ENCODE measurements around the gene LLCFC1. TPM values are rescaled to one million over a fixed set of nuclear protein-coding genes. Genes with fewer than 3 reads are reported as not detected.

LLCFC1 gene
- total and polyA plus RNA-seq, 4 donors: not detected

DNA sequence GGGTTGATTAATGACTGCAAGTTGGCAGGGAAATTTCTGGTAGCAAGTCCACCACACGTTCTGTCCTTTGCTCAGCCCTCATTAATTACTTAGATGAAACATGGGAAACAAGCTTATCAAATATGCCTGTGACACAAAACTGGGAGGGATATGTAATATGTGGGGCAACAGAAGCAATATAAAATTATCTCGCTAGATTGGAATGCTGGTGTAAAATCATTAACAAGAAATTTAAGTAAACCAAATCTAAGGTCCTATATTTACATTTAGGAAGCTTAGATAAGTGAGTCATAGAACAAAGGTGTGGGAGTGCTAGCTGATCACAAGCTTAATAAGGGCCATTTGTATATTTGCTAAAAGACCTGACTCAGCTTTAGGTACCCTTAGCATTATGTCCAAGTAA is 29.3 kb upstream of the LLCFC1 start:
- Histone ChIP-seq H3K4me1 (ENCODE audit: control insufficient read depth in 4 of 4, insufficient read depth in 4 of 4, low read length in 3 of 4) (no peaks in the 10 kb centered on the region), H3K9me3 (ENCODE audit: control insufficient read depth in 4 of 4, low read length in 3 of 4) (no peaks in the 10 kb centered on the region), H3K9ac (ENCODE audit: low read depth in 1 of 2, low read length in 2 of 2) (no peak overlapping the region), H3K27me3 (ENCODE audit: control insufficient read depth in 4 of 4, insufficient read depth in 4 of 4, low read length in 3 of 4) (peaks cover 0 to 3% (median 0%) of the 10 kb centered on the region in 4 donors), H3K27ac (ENCODE audit: low read depth in 1 of 2, low read length in 2 of 2) (no peak overlapping the region), H3K4me3 (ENCODE audit: low read depth in 1 of 3, low read length in 3 of 3) (no peak overlapping the region), H3K36me3 (ENCODE audit: control insufficient read depth in 4 of 4, insufficient read depth in 3 of 4, low read depth in 1 of 4, low read length in 3 of 4) (no peaks in the 10 kb centered on the region)
- WGBS: 58% methylated on average over 2 of the region's 2 CpGs
- TF ChIP-seq HNF4G (IDR thresholded peaks at IDR 0.05) (no peak), FOXA1 (IDR thresholded peaks at IDR 0.05) (no peak), EGR1 (IDR thresholded peaks at IDR 0.05; ENCODE audit: low read depth in 2 of 2) (no peak), FOXA2 (IDR thresholded peaks at IDR 0.05) (no peak), ATF3 (IDR thresholded peaks at IDR 0.05) (no peak), SP1 (IDR thresholded peaks at IDR 0.05) (no peak), HNF4A (conservative IDR thresholded peaks at IDR 0.05) (no peak), JUND (IDR thresholded peaks at IDR 0.05) (no peak), RXRA (IDR thresholded peaks at IDR 0.05) (no peak), RAD21 (IDR thresholded peaks at IDR 0.05) (no peak), TAF1 (conservative IDR thresholded peaks at IDR 0.05) (no peak), NR2F2 (IDR thresholded peaks at IDR 0.05) (no peak), YY1 (IDR thresholded peaks at IDR 0.05) (no peak)
- TF ChIP-seq, protein P1, sequence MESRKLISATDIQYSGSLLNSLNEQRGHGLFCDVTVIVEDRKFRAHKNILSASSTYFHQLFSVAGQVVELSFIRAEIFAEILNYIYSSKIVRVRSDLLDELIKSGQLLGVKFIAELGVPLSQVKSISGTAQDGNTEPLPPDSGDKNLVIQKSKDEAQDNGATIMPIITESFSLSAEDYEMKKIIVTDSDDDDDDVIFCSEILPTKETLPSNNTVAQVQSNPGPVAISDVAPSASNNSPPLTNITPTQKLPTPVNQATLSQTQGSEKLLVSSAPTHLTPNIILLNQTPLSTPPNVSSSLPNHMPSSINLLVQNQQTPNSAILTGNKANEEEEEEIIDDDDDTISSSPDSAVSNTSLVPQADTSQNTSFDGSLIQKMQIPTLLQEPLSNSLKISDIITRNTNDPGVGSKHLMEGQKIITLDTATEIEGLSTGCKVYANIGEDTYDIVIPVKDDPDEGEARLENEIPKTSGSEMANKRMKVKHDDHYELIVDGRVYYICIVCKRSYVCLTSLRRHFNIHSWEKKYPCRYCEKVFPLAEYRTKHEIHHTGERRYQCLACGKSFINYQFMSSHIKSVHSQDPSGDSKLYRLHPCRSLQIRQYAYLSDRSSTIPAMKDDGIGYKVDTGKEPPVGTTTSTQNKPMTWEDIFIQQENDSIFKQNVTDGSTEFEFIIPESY (IDR thresholded peaks at IDR 0.05): no peak
- TF ChIP-seq, protein P2, sequence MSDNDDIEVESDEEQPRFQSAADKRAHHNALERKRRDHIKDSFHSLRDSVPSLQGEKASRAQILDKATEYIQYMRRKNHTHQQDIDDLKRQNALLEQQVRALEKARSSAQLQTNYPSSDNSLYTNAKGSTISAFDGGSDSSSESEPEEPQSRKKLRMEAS (IDR thresholded peaks at IDR 0.05): no peak
- TF ChIP-seq, protein P3, sequence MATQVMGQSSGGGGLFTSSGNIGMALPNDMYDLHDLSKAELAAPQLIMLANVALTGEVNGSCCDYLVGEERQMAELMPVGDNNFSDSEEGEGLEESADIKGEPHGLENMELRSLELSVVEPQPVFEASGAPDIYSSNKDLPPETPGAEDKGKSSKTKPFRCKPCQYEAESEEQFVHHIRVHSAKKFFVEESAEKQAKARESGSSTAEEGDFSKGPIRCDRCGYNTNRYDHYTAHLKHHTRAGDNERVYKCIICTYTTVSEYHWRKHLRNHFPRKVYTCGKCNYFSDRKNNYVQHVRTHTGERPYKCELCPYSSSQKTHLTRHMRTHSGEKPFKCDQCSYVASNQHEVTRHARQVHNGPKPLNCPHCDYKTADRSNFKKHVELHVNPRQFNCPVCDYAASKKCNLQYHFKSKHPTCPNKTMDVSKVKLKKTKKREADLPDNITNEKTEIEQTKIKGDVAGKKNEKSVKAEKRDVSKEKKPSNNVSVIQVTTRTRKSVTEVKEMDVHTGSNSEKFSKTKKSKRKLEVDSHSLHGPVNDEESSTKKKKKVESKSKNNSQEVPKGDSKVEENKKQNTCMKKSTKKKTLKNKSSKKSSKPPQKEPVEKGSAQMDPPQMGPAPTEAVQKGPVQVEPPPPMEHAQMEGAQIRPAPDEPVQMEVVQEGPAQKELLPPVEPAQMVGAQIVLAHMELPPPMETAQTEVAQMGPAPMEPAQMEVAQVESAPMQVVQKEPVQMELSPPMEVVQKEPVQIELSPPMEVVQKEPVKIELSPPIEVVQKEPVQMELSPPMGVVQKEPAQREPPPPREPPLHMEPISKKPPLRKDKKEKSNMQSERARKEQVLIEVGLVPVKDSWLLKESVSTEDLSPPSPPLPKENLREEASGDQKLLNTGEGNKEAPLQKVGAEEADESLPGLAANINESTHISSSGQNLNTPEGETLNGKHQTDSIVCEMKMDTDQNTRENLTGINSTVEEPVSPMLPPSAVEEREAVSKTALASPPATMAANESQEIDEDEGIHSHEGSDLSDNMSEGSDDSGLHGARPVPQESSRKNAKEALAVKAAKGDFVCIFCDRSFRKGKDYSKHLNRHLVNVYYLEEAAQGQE (IDR thresholded peaks at IDR 0.05): no peak
- DNase-seq (ENCODE audit: low spot score): no peak

DNA sequence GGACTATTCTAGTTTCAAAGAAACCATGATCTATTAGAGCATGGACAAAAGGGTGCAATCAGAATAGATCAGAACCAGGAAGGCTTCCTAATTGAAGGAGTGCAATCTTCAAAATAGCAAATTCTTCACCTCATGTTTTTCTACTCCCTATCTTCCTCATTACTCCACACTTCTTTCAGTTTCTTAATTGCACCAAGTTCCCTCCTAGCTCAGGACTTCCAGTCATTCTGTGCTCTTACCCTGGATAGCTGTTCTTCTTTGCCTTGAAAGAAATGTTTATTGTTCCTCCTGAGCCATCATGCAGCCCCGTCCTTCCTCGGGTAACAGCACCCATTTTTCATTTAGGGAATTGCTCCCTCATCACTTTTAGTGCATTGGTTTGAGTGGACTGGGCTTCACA is 28.8 kb upstream of the LLCFC1 start:
- Histone ChIP-seq H3K9me3 (ENCODE audit: control insufficient read depth in 4 of 4, low read length in 3 of 4) (no peaks in the 10 kb centered on the region), H3K9ac (ENCODE audit: low read depth in 1 of 2, low read length in 2 of 2) (no peak overlapping the region), H3K27me3 (ENCODE audit: control insufficient read depth in 4 of 4, insufficient read depth in 4 of 4, low read length in 3 of 4) (peaks cover 0 to 3% (median 0%) of the 10 kb centered on the region in 4 donors), H3K4me3 (ENCODE audit: low read depth in 1 of 3, low read length in 3 of 3) (no peak overlapping the region), H3K4me1 (ENCODE audit: control insufficient read depth in 4 of 4, insufficient read depth in 4 of 4, low read length in 3 of 4) (no peaks in the 10 kb centered on the region), H3K27ac (ENCODE audit: low read depth in 1 of 2, low read length in 2 of 2) (no peak overlapping the region), H3K36me3 (ENCODE audit: control insufficient read depth in 4 of 4, insufficient read depth in 3 of 4, low read depth in 1 of 4, low read length in 3 of 4) (no peaks in the 10 kb centered on the region)
- 74% methylated on average over 2 of the region's 2 CpGs for WGBS
- no peak for DNase-seq (ENCODE audit: low spot score)
- TF ChIP-seq, protein P4, sequence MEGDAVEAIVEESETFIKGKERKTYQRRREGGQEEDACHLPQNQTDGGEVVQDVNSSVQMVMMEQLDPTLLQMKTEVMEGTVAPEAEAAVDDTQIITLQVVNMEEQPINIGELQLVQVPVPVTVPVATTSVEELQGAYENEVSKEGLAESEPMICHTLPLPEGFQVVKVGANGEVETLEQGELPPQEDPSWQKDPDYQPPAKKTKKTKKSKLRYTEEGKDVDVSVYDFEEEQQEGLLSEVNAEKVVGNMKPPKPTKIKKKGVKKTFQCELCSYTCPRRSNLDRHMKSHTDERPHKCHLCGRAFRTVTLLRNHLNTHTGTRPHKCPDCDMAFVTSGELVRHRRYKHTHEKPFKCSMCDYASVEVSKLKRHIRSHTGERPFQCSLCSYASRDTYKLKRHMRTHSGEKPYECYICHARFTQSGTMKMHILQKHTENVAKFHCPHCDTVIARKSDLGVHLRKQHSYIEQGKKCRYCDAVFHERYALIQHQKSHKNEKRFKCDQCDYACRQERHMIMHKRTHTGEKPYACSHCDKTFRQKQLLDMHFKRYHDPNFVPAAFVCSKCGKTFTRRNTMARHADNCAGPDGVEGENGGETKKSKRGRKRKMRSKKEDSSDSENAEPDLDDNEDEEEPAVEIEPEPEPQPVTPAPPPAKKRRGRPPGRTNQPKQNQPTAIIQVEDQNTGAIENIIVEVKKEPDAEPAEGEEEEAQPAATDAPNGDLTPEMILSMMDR (IDR thresholded peaks at IDR 0.05; ENCODE audit: low read depth, low read length, missing input control): no peak
- TF ChIP-seq, protein P2 (IDR thresholded peaks at IDR 0.05): no peak
- no peak for TF ChIP-seq NR2F2 (IDR thresholded peaks at IDR 0.05)
- TF ChIP-seq JUND (IDR thresholded peaks at IDR 0.05): no peak
- TF ChIP-seq, protein P1 (IDR thresholded peaks at IDR 0.05): no peak
- no peak for TF ChIP-seq YY1 (IDR thresholded peaks at IDR 0.05)
- no peak for TF ChIP-seq FOXA2 (IDR thresholded peaks at IDR 0.05)
- TF ChIP-seq HNF4G (IDR thresholded peaks at IDR 0.05): no peak
- TF ChIP-seq TAF1 (conservative IDR thresholded peaks at IDR 0.05): no peak
- no peak for TF ChIP-seq GABPA (IDR thresholded peaks at IDR 0.05 in 1 of 2, conservative IDR thresholded peaks at IDR 0.05 in 1 of 2)
- TF ChIP-seq RAD21 (IDR thresholded peaks at IDR 0.05): no peak
